ENCODE data around the gene SDK1.

SDK1 gene

GRCh38 chr7:3805151-3805550 lies 504.1 kb downstream of the SDK1 start:
- no peaks in the 10 kb centered on the region for H3K27me3 Mint-ChIP-seq
- H3K4me1 Mint-ChIP-seq (ENCODE audit: low read depth), result no peaks in the 10 kb centered on the region
- intact Hi-C loops (cut with micrococcal nuclease), result no loop called here

GRCh38 chr7:3806516-3806915 lies 505.5 kb downstream of the SDK1 start:
- intact Hi-C loops (cut with micrococcal nuclease), result no loop called here
- no peaks in the 10 kb centered on the region for H3K36me3 Mint-ChIP-seq (ENCODE audit: low read depth)
- no peak overlapping the region for H3K27ac Mint-ChIP-seq
- H3K9me3 Mint-ChIP-seq, result peaks cover 27% of the 10 kb centered on the region
- H3K4me3 Mint-ChIP-seq, result no peak overlapping the region
- no peaks in the 10 kb centered on the region for H3K27me3 Mint-ChIP-seq
- H3K4me1 Mint-ChIP-seq (ENCODE audit: low read depth), result no peaks in the 10 kb centered on the region

More at GRCh38 chr7:3805151-3805550, 504.1 kb downstream of the SDK1 start:
- Mint-ChIP-seq H3K36me3 (ENCODE audit: low read depth) (no peaks in the 10 kb centered on the region), H3K4me3 (no peak overlapping the region), H3K27ac (no peak overlapping the region), H3K9me3 (peaks cover 27% of the 10 kb centered on the region)

DNA sequence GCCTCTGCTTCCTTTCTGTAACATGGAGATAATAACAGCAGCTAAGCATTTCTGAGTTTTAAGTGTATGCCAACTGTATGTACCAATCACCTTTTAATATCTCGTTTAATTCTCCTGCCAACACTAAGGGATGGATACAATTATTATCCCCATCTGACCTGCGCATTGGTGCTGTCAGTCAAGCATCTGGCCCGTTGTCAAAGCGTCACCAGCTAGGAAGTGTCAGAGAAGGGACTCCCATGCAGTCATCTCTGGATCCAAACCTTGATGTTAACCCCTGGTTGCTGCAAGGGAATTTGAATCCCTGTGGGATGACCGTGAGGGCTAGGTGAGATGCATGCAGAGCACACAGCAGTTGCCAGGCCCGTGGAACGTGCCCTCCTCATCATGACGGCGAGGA lies 506.8 kb downstream of the SDK1 start:
- Mint-ChIP-seq H3K4me3 (no peak overlapping the region), H3K4me1 (ENCODE audit: low read depth) (no peaks in the 10 kb centered on the region), H3K27me3 (no peaks in the 10 kb centered on the region), H3K36me3 (ENCODE audit: low read depth) (no peaks in the 10 kb centered on the region), H3K9me3 (peaks cover 27% of the 10 kb centered on the region), H3K27ac (no peak overlapping the region)
- intact Hi-C loops (cut with micrococcal nuclease), result no loop called here

DNA sequence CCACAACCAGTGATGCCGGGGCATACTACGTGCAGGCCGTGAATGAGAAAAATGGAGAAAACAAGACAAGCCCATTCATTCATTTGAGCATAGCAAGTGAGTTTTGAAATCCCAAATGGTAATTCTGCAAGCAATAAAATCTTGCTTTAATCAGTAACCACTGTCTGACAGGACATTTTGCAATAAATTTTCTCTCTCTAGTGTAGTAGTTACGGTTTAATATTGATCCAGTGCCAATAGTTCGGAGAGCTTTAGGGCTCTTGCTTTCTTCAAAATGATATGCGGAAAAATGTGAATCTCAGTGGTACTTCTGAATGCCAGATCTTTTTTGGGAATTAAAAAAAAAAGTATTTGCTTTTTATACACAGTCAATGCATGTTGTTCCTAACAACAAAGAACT lies 520.4 kb downstream of the SDK1 start:
- H3K4me1 Mint-ChIP-seq (ENCODE audit: low read depth), result no peaks in the 10 kb centered on the region
- intact Hi-C loops (cut with micrococcal nuclease), result no loop called here
- no peak overlapping the region for H3K27ac Mint-ChIP-seq
- H3K4me3 Mint-ChIP-seq, result no peak overlapping the region
- H3K9me3 Mint-ChIP-seq, result no peaks in the 10 kb centered on the region
- H3K36me3 Mint-ChIP-seq (ENCODE audit: low read depth), result no peaks in the 10 kb centered on the region
- H3K27me3 Mint-ChIP-seq, result no peaks in the 10 kb centered on the region

DNA sequence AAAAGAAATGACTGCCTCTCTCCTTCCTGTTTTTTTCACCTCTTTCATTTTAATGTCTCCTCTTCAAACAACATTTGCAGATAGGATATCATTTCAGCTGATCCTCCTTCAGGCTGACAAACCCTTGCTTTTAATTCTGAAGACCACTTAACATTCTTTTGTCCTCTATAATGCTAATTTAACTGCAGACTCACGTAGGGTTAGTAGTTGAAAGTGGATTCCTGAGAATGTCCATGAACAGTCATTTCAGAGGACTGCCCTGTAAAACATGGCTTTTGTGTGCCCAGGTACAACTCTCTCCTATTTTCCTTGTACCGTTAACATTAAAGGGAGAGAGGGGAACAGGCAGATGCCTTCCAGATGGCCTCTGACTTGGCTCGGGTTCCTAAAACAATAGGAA lies 524.4 kb downstream of the SDK1 start:
- no peak overlapping the region for H3K4me3 Mint-ChIP-seq
- intact Hi-C loops (cut with micrococcal nuclease), result no loop called here
- no peaks in the 10 kb centered on the region for H3K36me3 Mint-ChIP-seq (ENCODE audit: low read depth)
- no peaks in the 10 kb centered on the region for H3K9me3 Mint-ChIP-seq
- H3K27ac Mint-ChIP-seq, result no peak overlapping the region
- H3K4me1 Mint-ChIP-seq (ENCODE audit: low read depth), result no peaks in the 10 kb centered on the region
- no peaks in the 10 kb centered on the region for H3K27me3 Mint-ChIP-seq

- Mint-ChIP-seq H3K36me3 (ENCODE audit: low read depth) (no peaks in the 10 kb centered on the region), H3K4me3 (no peak overlapping the region), H3K27me3 (no peaks in the 10 kb centered on the region), H3K4me1 (ENCODE audit: low read depth) (no peaks in the 10 kb centered on the region), H3K27ac (no peak overlapping the region), H3K9me3 (no peaks in the 10 kb centered on the region)
- intact Hi-C loops (cut with micrococcal nuclease), result no loop called here
Measured at GRCh38 chr7:3832199-3832598, 531.1 kb downstream of the SDK1 start.

DNA sequence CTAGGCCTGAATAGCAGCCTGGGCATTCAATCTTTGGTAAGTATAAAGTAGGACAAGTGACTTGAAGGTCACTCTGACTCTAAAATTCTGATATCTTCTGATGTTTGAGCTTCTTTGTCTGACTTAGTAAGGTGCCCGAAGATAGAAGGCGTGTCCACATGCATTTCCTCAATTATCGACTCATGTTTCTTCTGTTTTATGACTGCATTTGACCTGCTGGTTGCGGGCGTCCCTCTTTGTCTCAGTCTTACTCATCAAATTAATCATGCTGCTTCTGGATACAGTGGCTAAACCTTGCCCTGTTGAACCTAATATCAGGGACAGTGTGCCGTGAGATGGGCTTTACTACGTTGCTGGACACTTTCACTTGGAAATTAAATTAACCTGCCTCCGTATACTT lies 534.1 kb downstream of the SDK1 start:
- Mint-ChIP-seq H3K27me3 (no peaks in the 10 kb centered on the region), H3K4me1 (ENCODE audit: low read depth) (no peaks in the 10 kb centered on the region), H3K36me3 (ENCODE audit: low read depth) (no peaks in the 10 kb centered on the region), H3K4me3 (no peak overlapping the region), H3K9me3 (no peaks in the 10 kb centered on the region), H3K27ac (no peak overlapping the region)
- intact Hi-C loops (cut with micrococcal nuclease), result no loop called here

GRCh38 chr7:3836855-3837254 lies 535.8 kb downstream of the SDK1 start:
- Mint-ChIP-seq H3K27me3 (no peaks in the 10 kb centered on the region), H3K9me3 (no peaks in the 10 kb centered on the region), H3K4me3 (no peak overlapping the region), H3K27ac (no peak overlapping the region), H3K4me1 (ENCODE audit: low read depth) (no peaks in the 10 kb centered on the region), H3K36me3 (ENCODE audit: low read depth) (no peaks in the 10 kb centered on the region)
- intact Hi-C loops (cut with micrococcal nuclease), result no loop called here

GRCh38 chr7:3844540-3845151 lies 543.6 kb downstream of the SDK1 start:
- H3K4me3 Mint-ChIP-seq, result no peak overlapping the region
- intact Hi-C loops (cut with micrococcal nuclease), result no loop called here
- no peaks in the 10 kb centered on the region for H3K27me3 Mint-ChIP-seq

GRCh38 chr7:3846738-3847137 lies 545.7 kb downstream of the SDK1 start:
- Mint-ChIP-seq H3K4me3 (no peak overlapping the region), H3K9me3 (no peaks in the 10 kb centered on the region), H3K27ac (no peak overlapping the region), H3K4me1 (ENCODE audit: low read depth) (no peaks in the 10 kb centered on the region), H3K27me3 (no peaks in the 10 kb centered on the region), H3K36me3 (ENCODE audit: low read depth) (no peaks in the 10 kb centered on the region)
- intact Hi-C loops (cut with micrococcal nuclease), result no loop called here

More at GRCh38 chr7:3844540-3845151, 543.6 kb downstream of the SDK1 start:
- Mint-ChIP-seq H3K27ac (no peak overlapping the region), H3K4me1 (ENCODE audit: low read depth) (no peaks in the 10 kb centered on the region), H3K36me3 (ENCODE audit: low read depth) (no peaks in the 10 kb centered on the region), H3K9me3 (no peaks in the 10 kb centered on the region)

DNA sequence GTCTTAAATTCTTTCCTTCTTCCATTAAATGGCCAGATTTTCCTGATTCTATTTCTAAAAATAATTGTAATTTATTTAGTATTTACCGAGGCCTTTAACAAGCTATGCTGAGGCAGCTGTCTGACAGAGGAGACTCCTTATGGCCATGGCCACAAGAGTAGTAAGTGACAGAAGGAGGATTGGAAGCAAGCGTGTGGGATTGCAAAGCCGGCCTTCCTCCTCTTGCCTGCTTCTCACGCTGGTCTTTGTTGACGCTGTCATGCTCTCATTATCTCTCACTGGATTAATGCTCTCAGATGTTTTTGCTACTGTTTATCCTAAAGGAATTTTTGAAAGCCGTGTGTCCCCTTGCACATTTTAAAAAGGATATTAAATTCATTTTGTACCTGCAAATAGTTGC lies 546.3 kb downstream of the SDK1 start:
- Mint-ChIP-seq H3K27me3 (no peaks in the 10 kb centered on the region), H3K9me3 (no peaks in the 10 kb centered on the region), H3K4me1 (ENCODE audit: low read depth) (no peaks in the 10 kb centered on the region), H3K27ac (no peak overlapping the region), H3K36me3 (ENCODE audit: low read depth) (no peaks in the 10 kb centered on the region), H3K4me3 (no peak overlapping the region)
- intact Hi-C loops (cut with micrococcal nuclease), result no loop called here

- Mint-ChIP-seq H3K27ac (no peak overlapping the region), H3K4me1 (ENCODE audit: low read depth) (no peaks in the 10 kb centered on the region), H3K9me3 (peaks cover 7% of the 10 kb centered on the region), H3K4me3 (no peak overlapping the region), H3K27me3 (no peaks in the 10 kb centered on the region), H3K36me3 (ENCODE audit: low read depth) (no peaks in the 10 kb centered on the region)
- intact Hi-C loops (cut with micrococcal nuclease), result no loop called here
Measured at GRCh38 chr7:3859431-3859830, 558.4 kb downstream of the SDK1 start.

DNA sequence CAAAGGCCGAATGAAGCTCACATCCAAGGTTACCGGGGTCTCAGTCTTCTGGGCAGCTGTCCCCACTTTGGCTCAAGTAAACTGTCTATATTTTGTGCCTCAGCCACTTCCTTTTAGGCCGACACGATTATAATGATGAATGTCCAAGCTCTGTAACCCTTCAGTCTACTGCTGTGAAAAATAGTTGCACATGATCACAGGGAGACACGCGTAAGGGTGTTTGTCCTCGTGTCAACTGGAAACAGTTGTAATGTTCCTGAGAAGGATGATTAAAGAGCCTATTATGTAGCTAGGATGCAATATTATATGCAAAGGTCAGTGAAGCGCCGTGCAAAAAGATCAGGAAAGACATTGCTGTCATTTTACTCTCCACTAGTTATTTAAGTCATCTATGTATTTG lies 559.9 kb downstream of the SDK1 start:
- intact Hi-C loops (cut with micrococcal nuclease), result no loop called here
- H3K9me3 Mint-ChIP-seq, result no peaks in the 10 kb centered on the region
- H3K4me1 Mint-ChIP-seq (ENCODE audit: low read depth), result no peaks in the 10 kb centered on the region
- H3K27ac Mint-ChIP-seq, result no peak overlapping the region
- no peak overlapping the region for H3K4me3 Mint-ChIP-seq
- no peaks in the 10 kb centered on the region for H3K27me3 Mint-ChIP-seq
- no peaks in the 10 kb centered on the region for H3K36me3 Mint-ChIP-seq (ENCODE audit: low read depth)

DNA sequence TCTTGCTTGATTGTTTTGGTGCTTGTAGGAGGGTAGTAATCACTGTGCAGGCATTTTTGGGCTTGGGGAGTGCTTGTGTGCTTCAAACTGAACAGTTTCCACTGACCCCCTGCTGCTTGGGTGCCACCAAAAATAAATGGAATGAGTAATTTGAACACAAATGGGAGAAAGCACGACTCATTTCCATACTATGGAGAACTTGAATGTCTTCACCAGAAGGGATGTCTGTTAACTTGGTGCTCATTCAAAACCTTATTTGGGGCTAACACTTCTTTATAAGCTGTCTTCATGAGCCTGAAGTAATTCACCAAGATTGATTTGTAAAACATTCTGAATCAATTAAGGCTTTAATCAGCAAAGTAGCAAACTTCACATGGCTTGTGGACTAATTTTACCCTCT lies 560.3 kb downstream of the SDK1 start:
- Mint-ChIP-seq H3K4me1 (ENCODE audit: low read depth) (no peaks in the 10 kb centered on the region), H3K27ac (no peak overlapping the region), H3K36me3 (ENCODE audit: low read depth) (no peaks in the 10 kb centered on the region), H3K27me3 (no peaks in the 10 kb centered on the region), H3K9me3 (no peaks in the 10 kb centered on the region), H3K4me3 (no peak overlapping the region)
- intact Hi-C loops (cut with micrococcal nuclease), result no loop called here

DNA sequence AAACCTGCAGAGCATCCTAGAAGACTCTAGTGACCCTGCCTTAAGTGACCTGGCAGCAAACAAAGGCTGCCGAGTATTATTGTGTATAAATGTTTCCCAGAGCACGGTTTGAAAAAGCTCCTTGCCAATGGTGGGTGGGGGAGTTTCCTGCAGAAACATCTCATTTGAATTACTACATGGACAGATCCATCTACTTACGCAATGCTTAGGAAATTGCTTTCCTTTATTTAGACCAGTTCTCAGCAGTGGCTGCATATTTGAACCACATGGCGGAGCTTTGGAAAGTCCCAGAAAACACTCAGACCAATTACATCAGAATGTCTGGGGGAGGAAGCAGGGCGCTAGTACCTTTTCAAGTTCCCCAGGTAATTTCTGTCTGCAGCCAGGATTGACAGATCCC lies 560.9 kb downstream of the SDK1 start:
- no peaks in the 10 kb centered on the region for H3K4me1 Mint-ChIP-seq (ENCODE audit: low read depth)
- no peak overlapping the region for H3K4me3 Mint-ChIP-seq
- no peaks in the 10 kb centered on the region for H3K36me3 Mint-ChIP-seq (ENCODE audit: low read depth)
- H3K27me3 Mint-ChIP-seq, result no peaks in the 10 kb centered on the region
- no peak overlapping the region for H3K27ac Mint-ChIP-seq
- intact Hi-C loops (cut with micrococcal nuclease), result no loop called here
- no peaks in the 10 kb centered on the region for H3K9me3 Mint-ChIP-seq
